HepG2 (cell line): ENCODE data around the gene TMEM87B. TPM values are rescaled to one million over a fixed set of nuclear protein-coding genes. Genes with fewer than 3 reads are reported as not detected.

Source experiments
- ATAC-seq: fragments of 200-7000 bp; cut with Tn5 transposase; 3 replicates; pipeline ENCODE4 v1.9.1; 2020; ENCODE audit warnings: mild to moderate bottlenecking, moderate library complexity
- BruUV-seq: library from RNA; stranded (reverse); fragments of 400-500 nt; replicated peaks from 2 replicates; lab custom pipeline; 2021; lab: Mats Ljungman, UMichigan
- CTCF ChIA-PET: fragments of 300-600 bp; formaldehyde crosslinking; extraction: SDS; loops from one replicate; lab custom pipeline; 2021; ENCODE audit warnings: low total read pairs, inconsistent platforms, low intra/inter-chr PET ratio; lab: Yijun Ruan, JAX
- POLR2A ChIA-PET: fragments of 350-600 bp; sonication (Branson Sonifier 250); formaldehyde crosslinking; loops from one replicate; lab custom pipeline; 2020; ENCODE audit warnings: antibody characterized with exemption, inconsistent platforms; lab: Yijun Ruan, JAX
- DNase-seq: peaks from one replicate; pipeline ENCODE4 v3.0.0-alpha.2; 2015; ENCODE audit warnings: low spot score
- FAIRE-seq: peaks from 3 replicates; lab custom pipeline; 2011; peaks lifted over from hg19 to GRCh38; lab: Jason Lieb, UNC
- H2AFZ ChIP-seq: one replicate; pipeline ENCODE4 v1.6.1; 2011; ENCODE audit warnings: low read length, inconsistent platforms
- H3K27ac ChIP-seq: fragments of 300-600 bp; 3 replicates; pipeline ENCODE4 v1.8.0; 2011; ENCODE audit warnings: mixed run types, mild to moderate bottlenecking, mixed read lengths, low read length, inconsistent platforms; ENCODE audit not compliant: insufficient read depth; ENCODE audit errors: extremely low read length
- H3K27me3 ChIP-seq, 2 experiments: fragments of 200-600 bp in 1 of 2; 2 replicates in 1 of 2; 3 replicates in 1 of 2; pipeline versions ENCODE4 v1.6.0 to v1.8.0; 2011; ENCODE audit warnings: low read length in 2 of 2, mild to moderate bottlenecking in 2 of 2, moderate library complexity in 2 of 2, inconsistent platforms in 1 of 2; ENCODE audit not compliant: insufficient read depth in 2 of 2, control insufficient read depth in 1 of 2
- H3K36me3 ChIP-seq, 2 experiments: fragments of 200-600 bp in 1 of 2; replicated peaks in 1 of 2; 2 replicates in 1 of 2; 3 replicates in 1 of 2; pipeline versions ENCODE4 v1.5.1 to v1.8.0; 2011; ENCODE audit warnings: low read length in 2 of 2, inconsistent platforms in 1 of 2; ENCODE audit not compliant: insufficient read depth in 2 of 2, control insufficient read depth in 1 of 2
- H3K4me1 ChIP-seq: 2 replicates; pipeline ENCODE4 v1.5.1; 2012; ENCODE audit warnings: low read length, inconsistent platforms; ENCODE audit not compliant: insufficient read depth
- H3K4me2 ChIP-seq: 2 replicates; pipeline ENCODE4 v1.6.0; 2011; ENCODE audit warnings: low read depth, low read length, inconsistent platforms
- H3K4me3 ChIP-seq, 3 experiments: fragments of 200-600 bp in 1 of 3; sonication (generic), shearing (Covaris generic) in 1 of 3; replicated peaks in 1 of 3; 2 replicates each; pipeline ENCODE4 v1.5.1; 2011 to 2016; ENCODE audit warnings: low read length in 3 of 3, inconsistent platforms in 2 of 3, low read depth in 2 of 3, mild to moderate bottlenecking in 2 of 3, control low read depth in 1 of 3, mixed read lengths in 1 of 3; ENCODE audit not compliant: insufficient read depth in 1 of 3
- H3K79me2 ChIP-seq: one replicate; pipeline ENCODE4 v1.6.1; 2011; ENCODE audit warnings: low read length, inconsistent platforms; ENCODE audit not compliant: insufficient read depth
- H3K9ac ChIP-seq: 2 replicates; pipeline ENCODE4 v1.6.0; 2011; ENCODE audit warnings: mild to moderate bottlenecking, low read depth, low read length, inconsistent platforms; ENCODE audit not compliant: insufficient read depth
- H3K9me3 ChIP-seq: 2 replicates; pipeline ENCODE4 v1.5.1; 2012; ENCODE audit warnings: mild to moderate bottlenecking, low read length
- H4K20me1 ChIP-seq: 2 replicates; pipeline ENCODE4 v1.6.0; 2011; ENCODE audit warnings: inconsistent platforms, mild to moderate bottlenecking, low read length, moderate library complexity; ENCODE audit not compliant: insufficient read depth
- BRCA1 ChIP-seq: sonication (generic); formaldehyde crosslinking; IDR thresholded peaks from 2 replicates; pipeline ENCODE4 v1.4.0; 2020; ENCODE audit warnings: missing genetic modification reagents
- CCDC6 ChIP-seq: sonication (generic); formaldehyde crosslinking; IDR thresholded peaks from 2 replicates; pipeline ENCODE4 v1.8.1; 2022; ENCODE audit warnings: mild to moderate bottlenecking, missing genetic modification reagents, moderate library complexity
- HNRNPLL ChIP-seq: fragments of 200-400 bp; formaldehyde crosslinking; IDR thresholded peaks from 2 replicates; pipeline ENCODE4 v1.6.1; 2017; ENCODE audit warnings: mild to moderate bottlenecking, low read depth, low read length; ENCODE audit not compliant: poor library complexity, severe bottlenecking
- NR2F6 ChIP-seq, 2 experiments: IDR thresholded peaks; 2 replicates each; pipeline ENCODE4 v1.6.1; 2016; ENCODE audit warnings: antibody characterized with exemption in 1 of 2, mild to moderate bottlenecking in 1 of 2
- PPARG ChIP-seq: conservative IDR thresholded peaks from 2 replicates; pipeline ENCODE4 v1.6.1; 2016; ENCODE audit warnings: missing biosample characterization, missing genetic modification reagents
- RFXANK ChIP-seq: IDR thresholded peaks from 2 replicates; pipeline ENCODE4 v1.6.1; 2016
- SAFB2 ChIP-seq: sonication (generic); formaldehyde crosslinking; IDR thresholded peaks from 2 replicates; pipeline ENCODE4 v1.5.1; 2020; ENCODE audit warnings: missing genetic modification reagents, low read depth, mild to moderate bottlenecking, borderline replicate concordance
- SAP130 ChIP-seq: IDR thresholded peaks from 2 replicates; pipeline ENCODE4 v1.6.1; 2016; ENCODE audit warnings: low read depth
- SMAD1 ChIP-seq: sonication (generic); formaldehyde crosslinking; IDR thresholded peaks from 2 replicates; pipeline ENCODE4 v1.4.0; 2020; ENCODE audit warnings: missing genetic modification reagents, low read depth, mild to moderate bottlenecking, borderline replicate concordance
- TARDBP ChIP-seq: sonication (generic); formaldehyde crosslinking; IDR thresholded peaks from 2 replicates; pipeline ENCODE4 v1.8.0; 2022; ENCODE audit warnings: mild to moderate bottlenecking, missing genetic modification reagents
- ZNF207 ChIP-seq: fragments of 450-650 bp; IDR thresholded peaks from 2 replicates; pipeline ENCODE4 v1.6.1; 2016; ENCODE audit warnings: antibody characterized with exemption, borderline replicate concordance
- ZNF354B ChIP-seq: sonication (generic); formaldehyde crosslinking; IDR thresholded peaks from 2 replicates; pipeline ENCODE4 v1.8.0; 2022; ENCODE audit warnings: mild to moderate bottlenecking, missing genetic modification reagents
- ZNF615 ChIP-seq: sonication (generic); formaldehyde crosslinking; IDR thresholded peaks from 2 replicates; pipeline ENCODE4 v1.5.0; 2020; ENCODE audit warnings: mild to moderate bottlenecking, missing genetic modification reagents, borderline replicate concordance
- WGBS: methylation state at CpG from one replicate; pipeline ENCODE4 v1.1.6; 2017; ENCODE audit warnings: low lambda C conversion rate; 5-methylcytosine and 5-hydroxymethylcytosine counted together
- in situ Hi-C: cut with HindIII; loops from 2 replicates; pipeline ENCODE4 v1.10.0; 2017; ENCODE audit warnings: low pct_unique_long_range_greater_than_20kb; ENCODE audit not compliant: extremely low pct_ligation_motif_present
- intact Hi-C: fragments of 100-400 bp; cut with micrococcal nuclease; formaldehyde crosslinking; loops from one replicate; pipeline ENCODE4 v1.10.0; 2022; ENCODE audit not compliant: unreplicated experiment
- polyA plus RNA-seq, 8 experiments: library from polyadenylated mRNA; depleted of rRNA in 3 of 8; stranded (reverse) in 7 of 8; unstranded in 1 of 8; fragments of >200 nt; fragmentation: Illumina TruSeq in 4 of 8; extraction: Trizol in 4 of 8; gene quantifications; 2 replicates each; pipeline versions ENCODE4 v1.2.1 to v1.2.3, GENCODE V29; 2011 to 2016; ENCODE audit warnings: low read depth in 4 of 8, missing spikeins in 1 of 8, mixed read lengths in 1 of 8; ENCODE audit not compliant: insufficient read depth in 1 of 8
- total RNA-seq, 5 experiments: library from RNA; depleted of rRNA; stranded (reverse); fragments of >200 nt; fragmentation: Illumina TruSeq; extraction: Trizol; gene quantifications; 2 replicates each; pipeline ENCODE4 v1.2.3, GENCODE V29; 2016; ENCODE audit warnings: low read depth in 1 of 5
- TF ChIP-seq, protein P1 (sequence below), 2 experiments: sonication (generic) in 1 of 2; formaldehyde crosslinking in 1 of 2; IDR thresholded peaks; 2 replicates each; pipeline versions ENCODE4 v1.5.1 to v1.6.1; 2011 to 2020; ENCODE audit warnings: borderline replicate concordance in 1 of 2, low read depth in 1 of 2, low read length in 1 of 2, mild to moderate bottlenecking in 1 of 2, missing genetic modification reagents in 1 of 2, moderate library complexity in 1 of 2

The TMEM87B gene
- total and polyA plus RNA-seq, 2 of the 13 experiments (the other 11 are each of a cell fraction or from before 2014, with no cell fraction given), result 15.1 to 16.2 TPM

DNA sequence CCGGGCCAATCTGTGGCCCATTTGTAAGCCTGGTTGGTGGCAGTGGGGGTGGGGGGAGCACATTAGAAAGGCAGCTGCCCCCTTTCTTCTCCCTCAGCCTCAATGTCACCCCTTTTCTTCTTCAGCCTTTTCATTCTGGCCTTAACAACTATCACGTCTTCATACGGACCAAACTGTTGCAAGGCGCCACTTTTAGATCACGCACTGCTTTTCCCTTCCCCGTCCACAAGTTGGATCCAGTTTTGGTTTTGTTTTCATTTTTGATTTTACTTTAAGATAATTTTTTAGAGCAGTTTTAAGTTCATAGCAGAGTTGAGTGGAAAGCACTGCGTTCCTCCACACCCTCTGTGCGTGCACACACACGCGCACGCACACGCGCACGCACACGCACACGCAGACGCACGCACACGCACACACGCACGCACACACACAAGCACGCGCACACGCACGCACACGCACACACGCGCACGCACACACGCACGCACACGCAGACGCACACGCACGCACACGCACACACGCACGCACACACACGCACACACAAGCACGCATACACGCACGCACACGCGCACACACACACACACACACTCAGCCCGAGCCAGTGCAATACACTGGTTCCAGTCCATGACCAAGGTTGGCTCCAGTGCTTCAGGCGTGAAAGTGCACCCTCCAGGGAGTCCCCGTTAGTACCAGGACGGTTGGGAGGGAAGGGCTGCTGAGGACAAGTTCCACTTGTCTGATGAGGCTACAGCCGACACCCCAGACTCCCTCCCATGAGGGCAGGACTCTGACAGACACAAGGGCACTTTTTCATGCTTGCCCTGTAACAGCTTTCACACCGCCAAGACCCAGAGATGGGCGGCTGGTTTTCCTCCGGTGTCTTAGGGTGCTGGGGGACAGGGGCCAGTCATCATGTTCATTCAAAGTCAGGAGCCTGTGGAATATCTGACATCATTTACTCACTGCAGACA, 105.5 kb downstream of the TMEM87B start:
- TF ChIP-seq HNRNPLL (peak; percentile 76), BRCA1 (no peak)
- no TSS peak for BruUV-seq
- H3K27ac ChIP-seq, result no peak overlapping the region
- no peaks in the 10 kb centered on the region for H4K20me1 ChIP-seq
- DNase-seq, result no peak
- no peak for FAIRE-seq
- no peak overlapping the region for H3K9ac ChIP-seq
- in situ Hi-C loops, result no loop called here
- POLR2A ChIA-PET, result no interaction called here
- ATAC-seq, result no peak
- H3K4me3 ChIP-seq, result no peak overlapping the region
- WGBS, result 80% methylated on average over 52 of the region's 52 CpGs
- H3K4me1 ChIP-seq, result peaks cover 11% of the 10 kb centered on the region
- H3K9me3 ChIP-seq, result no peaks in the 10 kb centered on the region
- H3K79me2 ChIP-seq, result no peaks in the 10 kb centered on the region
- no peaks in the 10 kb centered on the region for H3K36me3 ChIP-seq
- no peak overlapping the region for H2AFZ ChIP-seq
- H3K27me3 ChIP-seq, result no peaks in the 10 kb centered on the region; a peak in 1 of 5 replicates
- intact Hi-C loops, result no loop called here
- H3K4me2 ChIP-seq, result no peak overlapping the region
- CTCF ChIA-PET, result no interaction called here

DNA sequence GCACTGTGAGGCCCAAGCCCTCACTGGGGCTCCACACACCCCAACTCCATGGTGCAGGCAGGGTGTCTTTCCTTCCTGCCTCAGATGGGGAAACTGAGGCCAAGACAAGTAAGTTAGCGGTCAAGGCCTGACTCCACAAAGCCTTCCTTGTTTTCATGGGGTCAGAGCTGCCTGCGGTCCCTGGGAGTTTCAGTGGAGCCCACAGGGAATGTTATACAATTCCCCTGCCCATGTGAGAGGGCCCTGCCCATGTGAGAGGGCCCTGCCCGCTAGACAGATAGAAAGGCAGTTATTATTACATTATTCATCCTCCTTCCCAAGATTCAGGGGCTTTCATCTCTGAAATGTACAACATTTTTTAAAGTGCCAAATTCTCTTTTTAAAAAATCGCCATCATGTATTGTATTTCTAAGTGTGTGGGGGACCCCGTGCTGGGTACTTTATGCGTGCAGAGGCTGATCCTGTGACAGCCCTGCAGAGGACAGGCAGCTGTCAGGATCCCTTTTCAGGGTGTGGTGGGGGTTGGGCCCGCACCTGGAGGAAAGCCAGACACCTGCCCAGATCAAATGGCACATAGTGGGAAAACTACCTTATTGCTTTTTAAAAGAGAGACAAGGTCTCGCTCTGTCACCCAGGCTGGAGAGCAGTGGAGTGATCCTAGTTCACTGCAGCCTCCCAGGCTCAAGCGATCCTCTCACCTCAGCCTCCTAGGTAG, 106.5 kb downstream of the TMEM87B start:
- CTCF ChIA-PET, result no interaction called here
- Histone ChIP-seq H3K79me2 (no peaks in the 10 kb centered on the region), H3K9ac (no peak overlapping the region), H3K9me3 (no peaks in the 10 kb centered on the region), H3K4me1 (peaks cover 12% of the 10 kb centered on the region), H3K36me3 (no peaks in the 10 kb centered on the region), H3K4me3 (no peak overlapping the region), H4K20me1 (no peaks in the 10 kb centered on the region), H3K27ac (no peak overlapping the region), H3K27me3 (no peaks in the 10 kb centered on the region; a peak in 1 of 5 replicates), H2AFZ (no peak overlapping the region), H3K4me2 (no peak overlapping the region)
- POLR2A ChIA-PET, result no interaction called here
- FAIRE-seq (no peak), ATAC-seq (no peak), DNase-seq (no peak)
- intact Hi-C loops, result no loop called here
- 87% methylated on average over 8 of the region's 9 CpGs for WGBS
- no TSS peak for BruUV-seq
- in situ Hi-C loops, result no loop called here
- TF ChIP-seq SMAD1 (CRISPR knock-in tag), result no peak
- TF ChIP-seq RFXANK, result no peak
- TF ChIP-seq CCDC6, result no peak
- TF ChIP-seq ZNF207, result no peak
- no peak for TF ChIP-seq TARDBP
- TF ChIP-seq ZNF354B (CRISPR knock-in tag), result no peak
- no peak for TF ChIP-seq PPARG (CRISPR knock-in tag)
- TF ChIP-seq, protein P1, sequence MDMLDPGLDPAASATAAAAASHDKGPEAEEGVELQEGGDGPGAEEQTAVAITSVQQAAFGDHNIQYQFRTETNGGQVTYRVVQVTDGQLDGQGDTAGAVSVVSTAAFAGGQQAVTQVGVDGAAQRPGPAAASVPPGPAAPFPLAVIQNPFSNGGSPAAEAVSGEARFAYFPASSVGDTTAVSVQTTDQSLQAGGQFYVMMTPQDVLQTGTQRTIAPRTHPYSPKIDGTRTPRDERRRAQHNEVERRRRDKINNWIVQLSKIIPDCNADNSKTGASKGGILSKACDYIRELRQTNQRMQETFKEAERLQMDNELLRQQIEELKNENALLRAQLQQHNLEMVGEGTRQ (IDR thresholded peaks at IDR 0.05; ENCODE audit: low read depth, low read length), result no peak
- TF ChIP-seq, protein P1 (CRISPR knock-in tag; IDR thresholded peaks at IDR 0.05; ENCODE audit: borderline replicate concordance), result no peak
- no peak for TF ChIP-seq ZNF615 (CRISPR knock-in tag)
- TF ChIP-seq SAP130 (CRISPR knock-in tag), result no peak
- TF ChIP-seq SAFB2 (CRISPR knock-in tag), result no peak
- TF ChIP-seq NR2F6 (IDR thresholded peaks at IDR 0.05), result no peak
- no peak for TF ChIP-seq NR2F6 (CRISPR knock-in tag; IDR thresholded peaks at IDR 0.05)
